MM.1S (cell line): ENCODE data around the gene ZNHIT2.

Source experiments
- DNase-seq: peaks from one replicate; pipeline ENCODE4 v3.0.0-alpha.2; 2015
- H2AFZ ChIP-seq: fragments of 300-600 bp; sonication (generic); 2 replicates; pipeline ENCODE4 v1.6.0; 2016; ENCODE audit warnings: antibody characterized with exemption, low read length
- H3F3A ChIP-seq: fragments of 300-600 bp; sonication (generic); 2 replicates; pipeline ENCODE4 v1.6.1; 2016; ENCODE audit warnings: mild to moderate bottlenecking, antibody characterized with exemption, low read length, moderate library complexity, mixed read lengths; ENCODE audit not compliant: insufficient read depth
- H3K27ac ChIP-seq: fragments of 300-600 bp; sonication (generic); 2 replicates; pipeline ENCODE4 v1.5.1; 2016; ENCODE audit warnings: mild to moderate bottlenecking, low read length
- H3K27me3 ChIP-seq: fragments of 300-600 bp; sonication (generic); replicated peaks from 2 replicates; pipeline ENCODE4 v1.6.0; 2016; ENCODE audit warnings: low read length; ENCODE audit not compliant: insufficient read depth
- H3K36me3 ChIP-seq: fragments of 300-600 bp; sonication (generic); replicated peaks from 2 replicates; pipeline ENCODE4 v1.6.1; 2016; ENCODE audit warnings: mild to moderate bottlenecking, low read length, mixed read lengths; ENCODE audit not compliant: insufficient read depth
- H3K4me1 ChIP-seq: fragments of 300-600 bp; sonication (generic); 2 replicates; pipeline ENCODE4 v1.6.1; 2016; ENCODE audit warnings: low read length, mixed read lengths
- H3K4me2 ChIP-seq: fragments of 300-600 bp; sonication (generic); 2 replicates; pipeline ENCODE4 v1.6.0; 2016; ENCODE audit warnings: low read depth, low read length
- H3K4me3 ChIP-seq: fragments of 300-600 bp; sonication (generic); 2 replicates; pipeline ENCODE4 v1.5.1; 2016; ENCODE audit warnings: low read length, mixed read lengths
- H3K79me2 ChIP-seq: fragments of 300-600 bp; sonication (generic); 2 replicates; pipeline ENCODE4 v1.6.1; 2016; ENCODE audit warnings: mixed run types, low read length, mixed read lengths
- H3K9ac ChIP-seq: fragments of 300-600 bp; sonication (generic); 2 replicates; pipeline ENCODE4 v1.6.1; 2016; ENCODE audit warnings: low read length, mixed read lengths
- H3K9me2 ChIP-seq: fragments of 300-600 bp; sonication (generic); replicated peaks from 2 replicates; pipeline ENCODE4 v1.6.1; 2016; ENCODE audit warnings: mild to moderate bottlenecking, low read length, mixed read lengths; ENCODE audit not compliant: insufficient read depth
- H3K9me3 ChIP-seq: fragments of 300-600 bp; sonication (generic); replicated peaks from 2 replicates; pipeline ENCODE4 v1.6.1; 2016; ENCODE audit warnings: mild to moderate bottlenecking, low read length, mixed read lengths; ENCODE audit not compliant: insufficient read depth
- H4K20me1 ChIP-seq: fragments of 300-600 bp; sonication (generic); 2 replicates; pipeline ENCODE4 v1.6.1; 2016; ENCODE audit warnings: mild to moderate bottlenecking, low read length, moderate library complexity, mixed read lengths; ENCODE audit not compliant: insufficient read depth
- EZH2 ChIP-seq: fragments of 300-600 bp; sonication (generic); optimal IDR thresholded peaks from 2 replicates; pipeline ENCODE3; 2017; ENCODE audit warnings: low read depth, mild to moderate bottlenecking, antibody characterized with exemption, low read length, mixed read lengths
- EZH2phosphoT487 ChIP-seq: fragments of 300-600 bp; sonication (generic); IDR thresholded peaks from 2 replicates; pipeline ENCODE4 v1.6.1; 2018; ENCODE audit warnings: antibody characterized with exemption, low read length
- TF ChIP-seq, protein P1 (sequence below): fragments of 300-600 bp; sonication (generic); IDR thresholded peaks from 2 replicates; pipeline ENCODE4 v1.5.1; 2016; ENCODE audit warnings: antibody characterized with exemption, low read length, mixed read lengths

Gene ZNHIT2

DNA sequence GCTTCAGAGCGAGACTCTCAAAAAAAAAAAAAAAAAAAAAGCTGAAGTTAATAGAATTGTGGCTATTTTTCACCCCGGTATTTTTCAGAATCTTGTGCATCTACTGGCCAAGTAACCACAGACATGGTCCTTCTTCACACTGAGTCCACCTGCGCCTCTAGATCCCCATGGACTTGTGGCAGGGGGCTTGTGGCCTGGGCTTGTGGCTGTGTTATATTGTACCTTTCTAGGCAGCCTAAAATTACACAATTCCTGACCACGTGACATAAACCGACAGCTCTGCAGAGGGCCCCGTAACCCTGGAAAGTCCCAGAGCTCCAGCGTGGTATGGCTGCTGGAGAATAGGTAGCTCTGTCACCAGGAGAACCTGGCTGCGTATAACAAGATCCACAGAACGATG lies 48.3 kb downstream of the ZNHIT2 start:
- Histone ChIP-seq H3K36me3 (no peaks in the 10 kb centered on the region), H3K9me3 (no peaks in the 10 kb centered on the region), H3K4me1 (peaks cover 12% of the 10 kb centered on the region), H3K27ac (no peak overlapping the region), H3F3A (no peaks in the 10 kb centered on the region), H3K79me2 (no peaks in the 10 kb centered on the region), H3K9ac (no peak overlapping the region), H2AFZ (no peak overlapping the region), H3K27me3 (no peaks in the 10 kb centered on the region), H3K4me3 (no peak overlapping the region), H4K20me1 (no peaks in the 10 kb centered on the region), H3K4me2 (no peak overlapping the region), H3K9me2 (no peaks in the 10 kb centered on the region)
- TF ChIP-seq EZH2phosphoT487 (no peak), EZH2 (no peak)
- TF ChIP-seq, protein P1, sequence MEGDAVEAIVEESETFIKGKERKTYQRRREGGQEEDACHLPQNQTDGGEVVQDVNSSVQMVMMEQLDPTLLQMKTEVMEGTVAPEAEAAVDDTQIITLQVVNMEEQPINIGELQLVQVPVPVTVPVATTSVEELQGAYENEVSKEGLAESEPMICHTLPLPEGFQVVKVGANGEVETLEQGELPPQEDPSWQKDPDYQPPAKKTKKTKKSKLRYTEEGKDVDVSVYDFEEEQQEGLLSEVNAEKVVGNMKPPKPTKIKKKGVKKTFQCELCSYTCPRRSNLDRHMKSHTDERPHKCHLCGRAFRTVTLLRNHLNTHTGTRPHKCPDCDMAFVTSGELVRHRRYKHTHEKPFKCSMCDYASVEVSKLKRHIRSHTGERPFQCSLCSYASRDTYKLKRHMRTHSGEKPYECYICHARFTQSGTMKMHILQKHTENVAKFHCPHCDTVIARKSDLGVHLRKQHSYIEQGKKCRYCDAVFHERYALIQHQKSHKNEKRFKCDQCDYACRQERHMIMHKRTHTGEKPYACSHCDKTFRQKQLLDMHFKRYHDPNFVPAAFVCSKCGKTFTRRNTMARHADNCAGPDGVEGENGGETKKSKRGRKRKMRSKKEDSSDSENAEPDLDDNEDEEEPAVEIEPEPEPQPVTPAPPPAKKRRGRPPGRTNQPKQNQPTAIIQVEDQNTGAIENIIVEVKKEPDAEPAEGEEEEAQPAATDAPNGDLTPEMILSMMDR: no peak
- no peak for DNase-seq

DNA sequence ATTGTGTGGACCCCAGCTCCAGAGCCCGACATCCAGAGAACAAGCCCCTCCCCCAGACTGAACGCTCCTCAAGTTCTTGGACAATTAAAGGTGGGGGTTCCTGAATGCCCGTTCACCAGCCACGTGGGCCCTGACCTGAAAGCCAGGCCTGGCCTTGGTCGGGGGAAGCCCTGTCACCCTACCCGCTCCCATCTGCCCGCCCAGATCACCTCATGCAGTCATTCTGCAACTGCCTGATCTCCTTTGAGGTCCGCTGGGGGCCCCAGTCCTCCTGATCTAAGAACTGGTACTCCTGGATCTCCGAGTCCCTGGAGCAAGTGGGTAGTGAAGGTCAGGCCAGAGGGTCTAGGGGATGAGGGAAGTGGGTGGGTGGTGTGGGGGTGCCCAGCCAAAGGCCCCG lies 50.1 kb downstream of the ZNHIT2 start:
- peaks cover 9% of the 10 kb centered on the region for H3K4me1 ChIP-seq
- no peaks in the 10 kb centered on the region for H3K27me3 ChIP-seq
- H2AFZ ChIP-seq: no peak overlapping the region
- H3K27ac ChIP-seq: no peak overlapping the region
- H3K9ac ChIP-seq: no peak overlapping the region
- H3K4me2 ChIP-seq: no peak overlapping the region
- no peaks in the 10 kb centered on the region for H3K36me3 ChIP-seq
- no peaks in the 10 kb centered on the region for H3K9me2 ChIP-seq
- H3K79me2 ChIP-seq: no peaks in the 10 kb centered on the region
- H4K20me1 ChIP-seq: no peaks in the 10 kb centered on the region
- TF ChIP-seq EZH2phosphoT487 (no peak), EZH2 (no peak)
- TF ChIP-seq, protein P1: no peak
- no peaks in the 10 kb centered on the region for H3K9me3 ChIP-seq
- H3K4me3 ChIP-seq: no peak overlapping the region
- H3F3A ChIP-seq: no peaks in the 10 kb centered on the region
- DNase-seq: no peak

DNA sequence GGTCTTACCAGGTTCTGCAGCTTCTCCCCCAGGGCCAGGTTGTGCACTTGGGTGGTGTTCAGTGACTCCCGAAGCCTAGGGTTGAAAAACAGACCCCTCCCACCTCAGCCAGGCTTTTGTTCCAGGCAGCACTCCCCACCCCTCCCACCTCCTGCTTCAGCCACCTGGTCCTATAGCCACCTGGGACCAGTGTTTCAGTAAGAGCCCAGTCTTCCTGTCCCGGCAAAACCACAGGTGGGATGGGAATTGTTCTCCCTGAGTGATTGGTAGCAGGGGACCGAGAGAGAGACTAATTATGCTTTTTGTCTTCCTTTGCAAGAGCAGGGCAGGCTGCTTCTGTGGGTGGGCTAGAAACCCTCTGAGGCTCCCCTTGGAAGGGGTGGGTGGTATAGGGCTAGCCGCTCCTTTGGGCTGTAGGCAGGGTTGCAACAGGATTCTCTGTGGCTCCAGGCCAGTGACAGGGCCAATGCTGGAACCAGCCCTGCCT lies 50.7 kb downstream of the ZNHIT2 start:
- Histone ChIP-seq H3K4me2 (no peak overlapping the region), H3K9me3 (no peaks in the 10 kb centered on the region), H2AFZ (no peak overlapping the region), H3K4me1 (peaks cover 7% of the 10 kb centered on the region), H3K36me3 (no peaks in the 10 kb centered on the region), H3K9me2 (no peaks in the 10 kb centered on the region), H4K20me1 (no peaks in the 10 kb centered on the region), H3K27me3 (no peaks in the 10 kb centered on the region), H3K79me2 (no peaks in the 10 kb centered on the region), H3K27ac (no peak overlapping the region), H3F3A (no peaks in the 10 kb centered on the region), H3K4me3 (no peak overlapping the region), H3K9ac (no peak overlapping the region)
- TF ChIP-seq, protein P1: no peak
- TF ChIP-seq EZH2phosphoT487: no peak
- DNase-seq: no peak
